NCI-H510A (cell line): ENCODE data around the gene TNFSF10.

ENCODE experiments used
- DNase-seq: peaks from one replicate; lab custom pipeline; 2025; lab: John Stamatoyannopoulos, UW

Gene TNFSF10

DNA sequence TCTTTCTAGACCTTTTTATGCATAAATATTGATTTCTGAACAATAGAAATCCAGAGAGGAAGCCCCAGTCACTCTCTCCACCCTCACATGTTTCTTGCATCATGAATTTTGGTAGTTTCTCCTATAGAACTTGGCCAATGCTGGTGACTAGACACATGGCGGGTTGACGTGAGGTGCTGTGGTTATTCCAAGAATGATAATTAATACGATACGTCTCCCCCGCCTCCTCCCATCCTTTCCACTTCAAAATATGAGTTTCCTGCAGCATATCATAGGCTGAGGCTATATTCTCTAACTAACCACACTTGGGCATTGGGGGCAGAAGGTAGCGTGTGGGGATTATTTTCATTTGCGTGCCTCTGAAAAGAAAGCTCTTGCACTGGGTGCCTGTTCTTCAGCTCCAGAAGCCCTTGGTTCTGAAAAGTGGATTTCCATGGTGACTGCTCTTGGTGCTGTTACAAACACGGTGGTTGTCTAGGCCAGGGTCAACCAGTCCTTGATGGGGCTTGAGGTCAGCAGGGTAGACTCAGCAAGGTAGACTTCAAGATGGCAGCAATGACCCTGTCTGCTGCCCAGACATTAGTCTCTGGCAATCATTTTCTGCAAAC lies 5.3 kb downstream of the TNFSF10 start:
- DNase-seq, result no peak

DNA sequence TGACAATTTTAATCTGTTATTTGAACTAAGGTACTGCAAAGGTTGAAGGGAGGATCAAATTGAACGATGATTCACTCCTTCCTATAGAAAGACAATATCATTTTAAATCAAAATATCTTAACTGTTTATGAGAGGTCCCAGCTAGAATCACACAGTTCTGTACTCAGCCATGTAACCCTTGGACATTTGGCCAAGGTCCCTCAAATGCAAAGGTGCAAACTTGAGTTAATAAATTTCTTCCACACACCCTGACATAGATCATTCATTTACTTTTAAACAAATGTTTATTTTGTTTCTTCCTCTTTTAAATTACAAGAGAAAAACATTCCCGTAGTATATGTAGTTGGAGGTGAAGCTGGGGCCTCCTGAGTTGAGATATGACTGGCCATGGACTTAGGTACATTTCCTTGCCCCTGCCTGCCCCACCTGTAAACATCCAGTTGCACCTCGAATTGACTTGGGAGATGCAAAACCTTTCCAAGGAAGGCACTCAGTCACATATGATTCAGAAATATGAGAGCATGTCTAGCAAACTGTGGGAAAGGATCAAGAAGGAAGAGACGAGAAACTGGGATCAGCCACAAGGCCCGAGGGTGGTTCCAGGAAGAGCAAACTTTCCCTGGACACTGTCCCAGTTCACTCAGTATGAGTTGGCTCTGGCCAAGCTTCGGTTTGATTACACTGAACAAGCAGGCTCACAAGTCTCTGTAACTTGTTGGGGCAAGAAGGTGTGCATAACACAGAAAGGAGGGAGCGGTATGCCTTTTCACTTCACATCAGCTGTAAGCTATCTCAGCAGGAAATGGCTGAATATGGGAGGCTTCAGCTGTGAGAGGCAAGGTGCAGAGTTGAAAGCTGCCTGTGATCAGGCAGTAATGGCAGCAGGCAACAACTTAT lies 6.7 kb downstream of the TNFSF10 start:
- no peak for DNase-seq

DNA sequence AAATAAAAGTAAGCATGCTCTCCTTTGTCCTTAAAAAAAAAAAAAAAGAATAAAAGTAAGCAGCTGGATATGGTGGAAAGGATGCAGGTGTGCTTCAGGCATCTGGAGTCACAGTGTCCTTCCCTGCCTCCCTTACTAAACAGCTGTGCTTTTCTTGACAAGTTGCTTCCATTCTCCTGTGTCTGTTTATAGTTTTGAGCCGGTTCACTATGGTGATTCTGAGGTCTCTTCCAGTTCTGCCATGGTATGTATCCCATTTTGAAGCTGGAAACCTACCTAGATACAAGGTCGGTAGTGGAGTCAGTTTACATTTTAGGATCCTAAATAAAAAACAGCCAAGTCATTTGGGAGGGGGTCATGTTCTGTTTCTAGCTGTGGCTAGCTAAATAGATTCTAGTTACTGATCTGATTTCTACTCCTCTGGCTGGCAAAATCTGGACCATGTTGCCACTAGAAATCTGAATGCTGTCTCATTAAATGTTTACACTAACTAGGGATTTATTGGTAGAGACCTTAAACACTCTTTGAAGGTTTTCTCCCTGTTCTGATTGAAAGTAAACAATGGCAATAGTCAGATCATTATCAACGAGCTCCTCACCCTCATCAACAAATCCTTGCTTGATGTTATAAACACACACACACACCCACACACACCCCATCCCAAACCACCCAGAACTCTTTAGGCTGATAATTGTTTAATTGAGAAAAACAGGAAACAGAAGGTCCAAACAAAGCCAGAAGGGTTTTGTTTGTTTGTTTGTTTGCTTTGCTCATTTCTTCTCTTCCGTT lies 7.9 kb downstream of the TNFSF10 start:
- DNase-seq, result no peak

DNA sequence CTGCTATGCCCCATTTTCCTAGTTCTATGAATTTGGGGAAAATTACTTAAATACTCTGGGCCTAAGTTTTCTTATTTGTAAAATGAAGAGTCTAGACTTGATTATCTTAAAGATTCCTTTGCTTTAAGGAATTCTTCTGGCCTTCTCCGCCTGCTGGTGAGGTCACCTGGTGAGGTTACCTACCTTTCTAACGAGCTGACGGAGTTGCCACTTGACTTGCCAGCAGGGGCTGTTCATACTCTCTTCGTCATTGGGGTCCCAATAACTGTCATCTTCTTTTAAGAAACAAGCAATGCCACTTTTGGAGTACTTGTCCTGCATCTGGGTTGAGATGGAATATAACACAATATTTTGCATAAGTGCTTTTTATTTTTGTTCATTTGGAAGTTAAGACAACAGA lies 8.6 kb downstream of the TNFSF10 start:
- DNase-seq, result no peak

DNA sequence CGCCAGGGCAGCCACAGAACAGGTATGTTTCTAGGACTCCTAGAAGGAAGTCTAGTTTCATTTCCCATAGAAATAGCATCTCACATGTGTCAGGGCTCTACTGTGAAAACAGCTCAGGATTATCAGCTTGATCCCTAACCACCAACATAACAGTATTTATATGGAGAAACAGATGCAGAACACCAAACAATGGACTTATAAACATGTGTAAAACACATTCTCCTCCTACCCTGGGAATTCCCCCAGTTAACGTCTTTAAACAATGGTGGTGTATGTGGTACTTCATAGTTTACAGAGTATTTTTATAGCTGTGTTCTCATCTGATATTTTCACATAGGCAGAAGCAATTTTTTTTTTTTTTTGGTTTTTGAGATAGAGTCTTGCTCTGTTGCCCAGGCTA lies 9.7 kb downstream of the TNFSF10 start:
- DNase-seq, result no peak

DNA sequence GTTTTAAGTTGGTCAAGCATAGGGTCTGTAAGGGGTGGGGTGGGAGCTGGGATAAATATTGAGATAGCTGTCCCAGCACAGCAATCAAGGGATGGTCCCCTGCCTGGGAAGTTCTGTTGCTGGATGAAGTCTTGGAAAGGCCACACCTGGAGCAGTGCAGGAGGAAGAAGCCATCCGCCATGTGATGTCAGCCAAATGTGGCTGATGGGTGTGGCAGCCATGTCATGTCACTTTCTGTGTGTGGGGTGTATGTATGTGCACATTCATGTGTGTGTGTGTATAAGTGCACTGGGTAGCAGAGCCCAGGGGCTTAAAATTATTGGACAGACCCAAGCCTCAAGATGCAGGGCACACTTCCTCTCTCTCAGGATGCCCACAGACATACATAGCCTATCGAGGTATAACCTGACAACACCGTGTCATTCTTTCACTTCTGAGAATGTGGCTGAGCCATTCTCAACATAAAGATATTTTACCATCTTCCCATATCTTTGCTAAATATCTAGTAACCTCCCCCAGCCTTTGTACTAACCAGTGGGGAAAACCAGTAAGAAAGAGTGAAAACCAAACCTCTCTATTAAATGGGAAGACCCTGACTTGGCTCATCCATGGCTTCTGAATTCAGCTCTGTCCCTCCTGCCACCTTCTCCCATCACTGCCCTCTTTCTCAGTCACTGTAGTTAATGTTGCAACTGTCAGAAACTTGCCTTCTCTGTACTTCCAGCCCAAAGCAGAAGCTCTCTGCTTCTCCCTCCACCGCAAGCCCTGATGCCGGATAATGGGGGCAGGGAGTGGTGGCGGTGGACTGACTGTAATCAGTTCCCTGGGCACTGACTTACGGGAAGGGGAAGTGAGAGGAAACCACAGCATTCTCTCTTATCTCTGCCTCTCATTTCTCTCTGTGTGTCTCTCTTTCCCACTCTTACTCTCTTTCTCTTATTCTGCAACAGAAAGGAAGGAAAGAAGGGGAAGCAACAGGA lies 11.2 kb downstream of the TNFSF10 start:
- DNase-seq, result no peak

DNA sequence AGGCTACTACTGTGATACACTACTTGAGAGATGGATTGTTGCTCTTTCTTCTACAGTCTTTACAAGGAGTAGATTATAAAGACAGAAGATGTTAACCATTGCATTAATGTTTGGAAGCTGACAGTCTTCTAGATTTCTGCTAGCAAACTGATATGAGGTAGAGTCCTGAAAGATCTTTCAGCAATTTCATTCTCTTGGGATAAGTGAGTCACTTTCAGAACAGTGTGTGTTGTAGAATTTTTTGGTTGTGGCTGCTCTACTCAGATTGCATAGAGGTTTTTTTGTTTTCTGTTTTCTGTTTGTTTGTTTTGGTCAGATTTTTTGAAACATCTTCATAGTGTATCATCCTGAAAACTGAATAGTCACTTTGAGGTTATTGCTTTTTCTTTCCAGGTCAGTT lies 17.1 kb downstream of the TNFSF10 start:
- no peak for DNase-seq

DNA sequence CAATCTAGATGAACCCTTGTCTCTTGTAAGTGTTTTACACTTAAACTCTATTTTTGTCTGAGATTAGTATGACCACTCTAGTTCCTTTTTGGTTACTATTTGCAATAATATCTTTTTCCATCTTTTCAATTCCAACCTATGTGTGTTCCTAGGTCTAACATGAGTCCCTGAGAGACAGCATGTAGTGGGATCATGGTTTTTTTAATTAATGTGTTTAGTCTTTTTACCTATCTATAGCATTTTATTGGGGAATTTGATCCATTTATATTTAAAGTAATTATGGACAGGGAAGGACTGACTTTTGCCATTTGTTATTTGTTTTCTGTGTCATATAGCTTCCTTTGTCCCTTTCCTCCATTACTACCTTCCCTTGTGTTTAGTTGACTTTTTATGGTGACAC lies 21.7 kb downstream of the TNFSF10 start:
- DNase-seq, result no peak

DNA sequence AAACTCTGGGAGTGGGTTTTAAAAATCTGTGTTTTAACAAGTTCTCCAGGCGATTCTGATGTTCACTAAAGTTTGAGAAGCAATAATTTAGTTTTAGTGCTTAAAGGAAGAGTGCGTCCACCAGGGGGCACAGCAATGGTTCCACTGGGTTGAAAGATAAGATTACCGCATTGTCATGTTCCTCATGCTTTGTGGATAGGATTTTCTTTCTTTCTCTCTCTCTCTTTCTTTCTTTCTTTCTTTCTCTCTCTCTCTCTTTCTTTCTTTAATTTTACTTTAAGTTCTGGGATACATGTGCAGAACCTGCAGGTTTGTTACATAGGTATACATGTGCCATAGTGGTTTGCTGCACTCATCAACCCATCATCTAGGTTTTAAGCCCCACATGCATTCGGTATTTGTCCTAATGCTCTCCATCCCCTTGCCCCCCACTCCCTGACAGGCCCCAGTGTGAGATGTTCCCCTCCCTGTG lies 33.0 kb downstream of the TNFSF10 start:
- peak; percentile 30 for DNase-seq

DNA sequence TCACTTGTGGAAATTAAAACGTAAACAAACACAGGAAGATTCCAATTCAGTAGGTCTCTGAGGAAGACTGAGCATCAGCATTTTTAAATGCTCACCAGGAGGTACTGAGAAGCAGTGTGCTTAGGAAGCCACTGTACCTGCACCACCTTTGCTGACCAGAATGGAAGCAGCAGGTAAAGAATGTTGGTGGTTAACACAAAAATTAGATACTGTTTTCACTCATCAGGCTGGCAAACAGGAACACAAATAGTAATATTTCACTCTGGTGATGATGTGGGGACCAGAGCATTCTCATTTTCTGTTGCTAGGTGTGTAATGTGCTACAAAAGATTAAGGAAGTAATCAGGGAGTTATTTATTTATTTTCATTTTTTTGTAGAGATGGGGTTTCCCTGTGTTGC lies 45.1 kb downstream of the TNFSF10 start:
- DNase-seq, result no peak

DNA sequence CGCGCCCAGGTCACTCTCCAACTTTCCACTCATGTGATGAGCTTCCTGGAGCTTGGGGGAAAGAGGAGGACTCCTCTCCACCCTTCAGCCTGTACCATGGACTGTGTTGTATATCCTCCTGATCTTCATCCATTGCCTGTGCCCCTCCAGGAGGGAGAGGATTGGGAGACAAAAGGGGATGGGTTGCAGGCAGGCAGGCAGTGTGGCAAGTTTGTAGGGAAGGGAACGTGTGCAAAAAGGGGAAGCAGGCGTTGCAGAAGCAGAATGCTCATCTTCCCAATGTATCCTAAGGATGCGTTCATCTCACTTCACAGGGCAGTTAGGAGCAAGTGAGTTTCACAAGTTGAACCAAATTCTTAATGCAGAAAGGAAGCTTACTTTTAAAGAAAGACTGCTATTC lies 46.9 kb downstream of the TNFSF10 start:
- DNase-seq, result no peak

DNA sequence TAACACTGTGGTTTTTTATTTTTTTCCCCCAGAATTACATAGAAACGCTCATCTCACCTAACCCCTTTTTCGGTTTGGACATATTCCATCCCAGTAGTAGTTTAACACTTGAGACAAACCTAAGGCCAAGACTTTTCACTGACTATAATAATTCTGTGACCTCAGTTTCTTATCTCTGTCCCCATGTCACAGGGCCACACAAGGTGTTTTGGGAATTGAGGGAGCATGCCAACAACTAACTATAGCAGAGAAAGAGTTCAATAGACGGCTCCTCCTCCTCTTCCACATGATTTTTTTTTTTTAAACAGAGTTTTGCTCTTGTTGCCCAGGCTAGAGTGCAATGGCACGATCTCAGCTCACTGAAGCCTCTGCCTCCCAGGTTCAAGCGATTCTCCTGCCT lies 47.5 kb downstream of the TNFSF10 start:
- no peak for DNase-seq

DNA sequence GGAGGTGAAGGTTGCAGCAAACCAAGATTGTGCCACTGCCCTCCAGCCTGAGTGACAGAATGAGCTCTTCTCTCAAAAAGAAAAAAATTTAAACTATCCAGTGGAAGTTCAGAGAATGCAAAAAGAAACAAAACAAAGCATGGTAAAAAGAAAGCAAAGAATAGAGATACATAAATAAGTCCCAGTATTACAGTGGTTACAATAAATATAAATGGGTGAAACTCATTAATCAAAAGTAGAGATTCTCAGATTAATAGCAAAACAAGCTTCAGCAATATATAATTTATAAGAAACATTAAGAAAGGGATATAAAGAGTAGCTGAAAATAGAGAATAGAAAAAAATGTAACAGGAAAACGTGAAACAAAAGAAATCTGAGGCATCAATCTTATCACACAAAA lies 51.3 kb downstream of the TNFSF10 start:
- DNase-seq, result no peak

DNA sequence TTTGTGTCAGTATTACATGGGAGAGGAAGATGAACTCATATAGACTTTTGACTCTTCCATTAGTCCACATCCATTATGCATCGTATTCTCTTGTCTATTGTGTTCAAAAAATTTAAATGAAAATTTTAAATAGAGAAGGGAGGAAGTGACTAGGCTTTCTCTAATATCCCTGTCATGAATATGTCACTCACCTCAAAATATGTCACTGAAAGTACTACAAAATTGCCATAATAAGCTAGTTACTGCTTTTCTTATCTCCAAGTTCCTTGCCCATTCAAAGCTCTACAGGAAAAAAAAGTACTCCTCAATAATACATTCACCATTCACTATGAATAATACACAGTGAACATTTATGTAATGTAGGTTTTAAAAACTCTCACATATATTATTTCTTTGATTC lies 52.6 kb downstream of the TNFSF10 start:
- no peak for DNase-seq

DNA sequence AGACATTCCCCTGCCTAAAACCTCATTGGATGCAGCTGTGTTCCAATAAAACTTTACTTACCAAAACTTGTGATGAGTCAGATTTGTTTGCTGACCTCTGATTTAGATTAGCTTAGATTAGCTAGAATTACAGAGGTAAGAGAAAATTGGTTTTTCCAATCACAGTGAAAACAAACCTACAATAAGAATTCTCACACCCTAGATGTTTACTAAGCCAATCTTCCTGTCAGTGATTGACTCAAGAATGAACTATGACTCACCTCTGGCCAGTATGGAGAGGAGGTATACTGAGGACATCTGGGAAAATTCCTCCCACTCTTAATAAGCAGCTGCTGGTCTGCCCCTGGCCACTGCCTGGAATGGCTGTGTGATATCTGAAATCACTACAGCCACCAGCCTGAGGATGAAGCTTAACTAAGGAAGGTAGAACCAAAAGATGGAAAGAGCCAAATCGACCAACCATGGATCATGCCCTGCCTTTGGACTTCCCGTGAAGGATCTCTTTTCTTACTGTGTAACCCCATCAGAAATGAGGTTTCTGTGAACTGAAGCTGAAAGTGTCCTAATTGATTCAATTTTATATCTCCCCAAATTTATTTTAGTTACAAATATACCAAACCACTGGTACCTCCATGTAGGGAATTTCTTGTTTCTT lies 55.9 kb downstream of the TNFSF10 start:
- DNase-seq, result no peak

DNA sequence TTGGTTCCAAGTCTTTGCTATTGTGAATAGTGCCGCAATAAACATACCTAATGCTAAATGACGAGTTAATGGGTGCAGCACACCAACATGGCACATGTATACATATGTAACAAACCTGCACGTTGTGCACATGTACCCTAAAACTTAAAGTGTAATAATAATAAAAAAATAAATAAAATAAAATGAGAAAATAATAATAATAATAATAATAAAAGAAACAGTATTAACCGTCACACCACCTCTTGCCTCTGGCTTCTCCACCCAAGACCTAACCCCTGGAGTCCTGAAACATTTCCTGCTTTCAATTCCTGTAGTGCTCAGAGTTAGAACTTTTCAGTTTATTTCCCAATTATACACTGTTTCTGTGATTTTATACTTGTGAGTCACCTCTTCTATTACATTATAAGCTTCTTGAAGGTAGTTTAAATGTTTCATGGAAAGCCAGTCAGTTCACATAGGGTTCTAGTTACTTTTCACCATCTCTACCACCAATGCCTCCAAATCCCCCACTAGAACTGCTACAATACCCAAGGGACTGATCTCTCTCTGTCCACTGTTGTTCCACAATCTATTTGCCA lies 56.6 kb downstream of the TNFSF10 start:
- no peak for DNase-seq

DNA sequence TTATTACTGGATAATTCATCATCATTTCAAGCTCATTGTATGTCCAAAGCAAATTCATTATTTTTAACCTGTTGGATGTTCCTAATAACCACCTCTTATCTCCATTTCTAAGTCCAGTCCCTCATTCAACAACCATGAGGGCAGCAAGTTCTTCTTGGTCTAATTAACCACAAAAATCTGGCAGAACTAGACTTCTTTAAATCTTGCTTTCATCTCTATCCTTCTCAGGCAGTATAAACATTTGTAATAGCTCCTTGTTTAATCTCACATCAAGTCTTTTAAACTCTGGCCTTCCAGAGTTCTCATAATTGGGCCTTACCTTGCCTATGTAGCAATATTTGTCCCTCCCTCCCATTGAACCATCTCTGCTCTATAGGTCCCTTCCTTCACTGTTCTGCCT lies 57.9 kb downstream of the TNFSF10 start:
- no peak for DNase-seq

DNA sequence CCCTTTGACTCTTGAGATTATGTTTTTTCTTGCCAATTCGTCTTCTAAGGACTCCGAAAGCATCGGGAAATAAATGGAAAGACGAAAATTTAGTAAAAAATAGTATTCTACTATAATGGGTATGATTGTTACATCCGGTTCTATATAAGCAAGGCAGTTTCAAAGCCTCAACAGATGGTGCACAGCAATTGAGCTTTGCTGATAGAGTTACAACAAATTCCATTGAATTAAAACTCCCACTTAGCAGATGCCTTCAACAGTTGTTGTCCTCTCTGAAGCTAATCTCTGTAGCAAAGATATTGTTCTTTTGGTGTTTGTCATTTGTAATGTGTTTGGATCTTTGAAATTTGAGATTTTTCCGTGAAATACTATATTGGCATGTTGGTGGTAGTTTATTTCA lies 58.9 kb downstream of the TNFSF10 start:
- DNase-seq, result no peak

DNA sequence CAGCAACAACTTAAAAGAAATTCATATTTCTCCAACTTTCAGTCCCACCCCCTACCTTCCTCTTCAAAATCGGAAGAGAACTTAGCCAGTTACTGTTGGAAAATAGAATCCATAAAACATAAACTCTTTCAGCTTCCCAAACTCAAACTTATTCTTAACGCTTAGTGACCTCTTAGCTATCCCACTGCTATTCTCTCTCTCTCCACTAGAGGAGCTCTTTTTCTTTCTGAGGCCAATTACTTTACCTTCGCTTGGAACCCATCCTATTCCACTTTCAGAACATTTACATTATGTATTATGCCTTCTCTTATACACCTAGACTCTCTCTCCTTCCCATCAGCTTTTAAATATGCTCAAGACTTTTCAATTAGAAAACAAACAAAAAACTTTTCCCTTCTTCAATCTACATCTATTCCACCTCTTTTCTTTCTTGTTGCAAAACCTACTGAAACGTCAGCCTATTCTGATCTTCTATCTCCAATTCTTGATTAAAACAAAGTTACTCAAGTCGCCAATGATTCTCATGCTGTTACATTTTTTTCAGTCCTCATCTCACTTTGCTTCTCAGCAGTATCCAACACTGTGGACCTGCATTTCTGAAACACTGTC lies 61.6 kb downstream of the TNFSF10 start:
- no peak for DNase-seq

DNA sequence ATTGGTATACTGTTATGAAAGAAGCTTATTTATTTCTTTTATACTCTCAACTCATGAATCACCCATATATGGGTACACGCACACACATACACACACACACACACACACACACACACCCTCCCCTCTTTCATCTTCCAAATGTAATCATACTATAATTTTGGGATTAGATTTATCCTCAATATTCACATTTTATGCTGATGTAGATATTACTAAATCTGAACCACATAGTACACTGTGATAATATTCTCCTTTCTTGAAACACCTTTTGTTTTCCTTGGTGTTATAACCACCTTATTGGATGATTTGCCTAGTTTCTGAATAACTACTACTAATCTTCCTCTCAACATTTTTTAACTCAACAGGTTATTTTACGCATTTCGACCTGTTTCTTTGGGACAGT lies 66.8 kb downstream of the TNFSF10 start:
- DNase-seq, result no peak
